ENCODE measurements around the gene MTHFSD. TPM values are rescaled to one million over a fixed set of nuclear protein-coding genes. Genes with fewer than 3 reads are reported as not detected.

The MTHFSD gene
- total RNA-seq, 1 donor from 2014 or later, result 27.7 TPM

DNA sequence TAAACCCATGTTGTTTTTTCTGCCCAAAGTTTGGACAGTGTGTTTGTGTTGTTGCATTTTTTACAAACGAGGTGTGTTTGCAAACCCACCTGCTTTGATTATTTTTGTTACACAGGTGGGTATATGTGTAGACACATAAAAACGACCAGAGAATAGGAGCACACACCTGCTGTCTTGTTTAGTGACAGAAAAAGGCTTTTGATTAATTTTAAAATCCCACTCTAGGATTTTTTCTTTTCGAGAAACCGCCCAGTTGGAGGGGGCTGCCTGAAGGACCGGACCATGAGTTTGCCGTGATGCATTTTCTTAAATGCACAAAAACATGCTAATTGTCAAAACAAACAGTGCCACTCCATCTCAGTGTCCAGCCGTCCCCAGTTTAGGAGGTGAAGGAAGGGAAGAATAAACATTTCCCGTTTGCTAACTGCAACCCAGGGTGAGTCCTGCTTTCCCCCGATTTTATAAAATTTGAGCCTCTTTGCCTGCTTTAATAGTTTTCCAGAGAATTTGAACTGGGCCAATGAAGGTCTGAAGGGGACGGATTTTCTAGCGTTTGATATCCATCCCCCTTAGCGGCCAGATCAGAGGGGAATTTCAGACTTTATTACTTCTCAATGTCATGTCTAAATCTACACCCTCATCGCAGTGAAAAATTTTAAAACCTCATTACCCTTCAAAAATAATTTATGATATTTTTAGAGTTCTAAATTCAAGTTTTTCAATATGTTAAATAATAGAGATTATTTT, 14.8 kb upstream of the MTHFSD start:
- peaks cover 35% of the 10 kb centered on the region for H3K27me3 Mint-ChIP-seq (ENCODE audit: unreplicated experiment)
- TF ChIP-seq, protein P1, sequence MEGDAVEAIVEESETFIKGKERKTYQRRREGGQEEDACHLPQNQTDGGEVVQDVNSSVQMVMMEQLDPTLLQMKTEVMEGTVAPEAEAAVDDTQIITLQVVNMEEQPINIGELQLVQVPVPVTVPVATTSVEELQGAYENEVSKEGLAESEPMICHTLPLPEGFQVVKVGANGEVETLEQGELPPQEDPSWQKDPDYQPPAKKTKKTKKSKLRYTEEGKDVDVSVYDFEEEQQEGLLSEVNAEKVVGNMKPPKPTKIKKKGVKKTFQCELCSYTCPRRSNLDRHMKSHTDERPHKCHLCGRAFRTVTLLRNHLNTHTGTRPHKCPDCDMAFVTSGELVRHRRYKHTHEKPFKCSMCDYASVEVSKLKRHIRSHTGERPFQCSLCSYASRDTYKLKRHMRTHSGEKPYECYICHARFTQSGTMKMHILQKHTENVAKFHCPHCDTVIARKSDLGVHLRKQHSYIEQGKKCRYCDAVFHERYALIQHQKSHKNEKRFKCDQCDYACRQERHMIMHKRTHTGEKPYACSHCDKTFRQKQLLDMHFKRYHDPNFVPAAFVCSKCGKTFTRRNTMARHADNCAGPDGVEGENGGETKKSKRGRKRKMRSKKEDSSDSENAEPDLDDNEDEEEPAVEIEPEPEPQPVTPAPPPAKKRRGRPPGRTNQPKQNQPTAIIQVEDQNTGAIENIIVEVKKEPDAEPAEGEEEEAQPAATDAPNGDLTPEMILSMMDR (IDR thresholded peaks at IDR 0.05; ENCODE audit: partially characterized antibody, unreplicated experiment), result no peak
- H3K9me3 Mint-ChIP-seq (ENCODE audit: unreplicated experiment), result peaks cover 6% of the 10 kb centered on the region
- no peak overlapping the region for H3K4me3 Mint-ChIP-seq (ENCODE audit: unreplicated experiment)
- no peak overlapping the region for H3K27ac Mint-ChIP-seq (ENCODE audit: unreplicated experiment)
- H3K36me3 Mint-ChIP-seq (ENCODE audit: unreplicated experiment), result no peaks in the 10 kb centered on the region
- peaks cover 4% of the 10 kb centered on the region for H3K4me1 Mint-ChIP-seq (ENCODE audit: low read depth, unreplicated experiment)
- no peak for DNase-seq

DNA sequence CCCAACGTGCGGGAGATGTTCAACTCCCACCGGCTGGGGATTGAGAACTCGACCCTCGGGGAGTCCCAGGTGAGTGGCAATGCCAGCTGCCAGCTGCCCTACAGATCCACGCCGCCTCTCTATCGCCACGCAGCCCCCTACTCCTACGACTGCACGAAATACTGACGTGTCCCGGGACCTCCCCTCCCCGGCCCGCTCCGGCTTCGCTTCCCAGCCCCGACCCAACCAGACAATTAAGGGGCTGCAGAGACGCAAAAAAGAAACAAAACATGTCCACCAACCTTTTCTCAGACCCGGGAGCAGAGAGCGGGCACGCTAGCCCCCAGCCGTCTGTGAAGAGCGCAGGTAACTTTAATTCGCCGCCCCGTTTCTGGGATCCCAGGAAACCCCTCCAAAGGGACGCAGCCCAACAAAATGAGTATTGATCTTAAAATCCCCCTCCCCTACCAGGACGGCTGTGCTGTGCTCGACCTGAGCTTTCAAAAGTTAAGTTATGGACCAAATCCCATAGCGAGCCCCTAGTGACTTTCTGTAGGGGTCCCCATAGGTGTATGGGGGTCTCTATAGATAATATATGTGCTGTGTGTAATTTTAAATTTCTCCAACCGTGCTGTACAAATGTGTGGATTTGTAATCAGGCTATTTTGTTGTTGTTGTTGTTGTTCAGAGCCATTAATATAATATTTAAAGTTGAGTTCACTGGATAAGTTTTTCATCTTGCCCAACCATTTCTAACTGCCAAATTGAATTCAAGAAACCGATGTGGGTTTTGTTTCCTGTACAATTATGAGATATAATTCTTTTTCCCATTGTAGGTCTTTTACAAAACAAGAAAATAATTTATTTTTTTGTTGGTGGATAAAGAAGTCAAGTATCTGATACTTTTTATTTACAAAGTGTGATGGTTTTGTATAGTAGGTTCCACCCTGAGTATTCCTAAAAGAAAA, 13.9 kb upstream of the MTHFSD start:
- no peak overlapping the region for H3K4me3 Mint-ChIP-seq (ENCODE audit: unreplicated experiment)
- no peak for DNase-seq
- H3K27me3 Mint-ChIP-seq (ENCODE audit: unreplicated experiment), result peaks cover 31% of the 10 kb centered on the region
- no peak overlapping the region for H3K27ac Mint-ChIP-seq (ENCODE audit: unreplicated experiment)
- no peaks in the 10 kb centered on the region for H3K36me3 Mint-ChIP-seq (ENCODE audit: unreplicated experiment)
- peaks cover 7% of the 10 kb centered on the region for H3K4me1 Mint-ChIP-seq (ENCODE audit: low read depth, unreplicated experiment)
- TF ChIP-seq, protein P1 (IDR thresholded peaks at IDR 0.05; ENCODE audit: partially characterized antibody, unreplicated experiment), result no peak
- H3K9me3 Mint-ChIP-seq (ENCODE audit: unreplicated experiment), result peaks cover 6% of the 10 kb centered on the region

DNA sequence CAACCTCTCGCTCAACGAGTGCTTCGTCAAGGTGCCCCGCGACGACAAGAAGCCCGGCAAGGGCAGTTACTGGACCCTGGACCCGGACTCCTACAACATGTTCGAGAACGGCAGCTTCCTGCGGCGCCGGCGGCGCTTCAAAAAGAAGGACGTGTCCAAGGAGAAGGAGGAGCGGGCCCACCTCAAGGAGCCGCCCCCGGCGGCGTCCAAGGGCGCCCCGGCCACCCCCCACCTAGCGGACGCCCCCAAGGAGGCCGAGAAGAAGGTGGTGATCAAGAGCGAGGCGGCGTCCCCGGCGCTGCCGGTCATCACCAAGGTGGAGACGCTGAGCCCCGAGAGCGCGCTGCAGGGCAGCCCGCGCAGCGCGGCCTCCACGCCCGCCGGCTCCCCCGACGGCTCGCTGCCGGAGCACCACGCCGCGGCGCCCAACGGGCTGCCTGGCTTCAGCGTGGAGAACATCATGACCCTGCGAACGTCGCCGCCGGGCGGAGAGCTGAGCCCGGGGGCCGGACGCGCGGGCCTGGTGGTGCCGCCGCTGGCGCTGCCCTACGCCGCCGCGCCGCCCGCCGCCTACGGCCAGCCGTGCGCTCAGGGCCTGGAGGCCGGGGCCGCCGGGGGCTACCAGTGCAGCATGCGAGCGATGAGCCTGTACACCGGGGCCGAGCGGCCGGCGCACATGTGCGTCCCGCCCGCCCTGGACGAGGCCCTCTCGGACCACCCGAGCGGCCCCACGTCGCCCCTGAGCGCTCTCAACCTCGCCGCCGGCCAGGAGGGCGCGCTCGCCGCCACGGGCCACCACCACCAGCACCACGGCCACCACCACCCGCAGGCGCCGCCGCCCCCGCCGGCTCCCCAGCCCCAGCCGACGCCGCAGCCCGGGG, 12.9 kb upstream of the MTHFSD start:
- Mint-ChIP-seq H3K36me3 (ENCODE audit: unreplicated experiment) (no peaks in the 10 kb centered on the region), H3K9me3 (ENCODE audit: unreplicated experiment) (peaks cover 6% of the 10 kb centered on the region), H3K27ac (ENCODE audit: unreplicated experiment) (no peak overlapping the region), H3K4me1 (ENCODE audit: low read depth, unreplicated experiment) (peaks cover 7% of the 10 kb centered on the region), H3K27me3 (ENCODE audit: unreplicated experiment) (peaks cover 31% of the 10 kb centered on the region), H3K4me3 (ENCODE audit: unreplicated experiment) (no peak overlapping the region)
- DNase-seq, result peak; percentile 44
- TF ChIP-seq, protein P1 (IDR thresholded peaks at IDR 0.05; ENCODE audit: partially characterized antibody, unreplicated experiment), result no peak

DNA sequence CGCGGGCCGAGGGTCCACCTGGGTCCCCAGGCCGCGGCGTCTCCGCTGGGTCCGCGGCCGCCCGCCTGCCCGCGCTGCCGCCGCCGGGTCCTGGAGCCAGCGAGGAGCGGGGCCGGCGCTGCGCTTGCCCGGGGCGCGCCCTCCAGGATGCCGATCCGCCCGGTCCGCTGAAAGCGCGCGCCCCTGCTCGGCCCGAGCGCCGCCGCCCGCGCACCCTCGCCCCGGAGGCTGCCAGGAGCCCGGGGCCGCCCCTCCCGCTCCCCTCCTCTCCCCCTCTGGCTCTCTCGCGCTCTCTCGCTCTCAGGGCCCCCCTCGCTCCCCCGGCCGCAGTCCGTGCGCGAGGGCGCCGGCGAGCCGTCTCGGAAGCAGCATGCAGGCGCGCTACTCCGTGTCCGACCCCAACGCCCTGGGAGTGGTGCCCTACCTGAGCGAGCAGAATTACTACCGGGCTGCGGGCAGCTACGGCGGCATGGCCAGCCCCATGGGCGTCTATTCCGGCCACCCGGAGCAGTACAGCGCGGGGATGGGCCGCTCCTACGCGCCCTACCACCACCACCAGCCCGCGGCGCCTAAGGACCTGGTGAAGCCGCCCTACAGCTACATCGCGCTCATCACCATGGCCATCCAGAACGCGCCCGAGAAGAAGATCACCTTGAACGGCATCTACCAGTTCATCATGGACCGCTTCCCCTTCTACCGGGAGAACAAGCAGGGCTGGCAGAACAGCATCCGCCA, 12.1 kb upstream of the MTHFSD start:
- DNase-seq, result peak; percentile 26
- TF ChIP-seq, protein P1 (IDR thresholded peaks at IDR 0.05; ENCODE audit: partially characterized antibody, unreplicated experiment), result no peak
- Mint-ChIP-seq H3K27me3 (ENCODE audit: unreplicated experiment) (peaks cover 29% of the 10 kb centered on the region), H3K36me3 (ENCODE audit: unreplicated experiment) (no peaks in the 10 kb centered on the region), H3K4me1 (ENCODE audit: low read depth, unreplicated experiment) (peaks cover 7% of the 10 kb centered on the region), H3K4me3 (ENCODE audit: unreplicated experiment) (no peak overlapping the region), H3K27ac (ENCODE audit: unreplicated experiment) (no peak overlapping the region), H3K9me3 (ENCODE audit: unreplicated experiment) (peaks cover 6% of the 10 kb centered on the region)
